Panc1 (cell line): ENCODE measurements around the gene LPP. TPM values are rescaled to one million over a fixed set of nuclear protein-coding genes. Genes with fewer than 3 reads are reported as not detected.

ENCODE experiments used
- ATAC-seq: fragments of 200-7000 bp; cut with Tn5 transposase; 2 replicates; pipeline ENCODE4 v1.9.1; 2020; ENCODE audit warnings: mild to moderate bottlenecking, moderate library complexity
- BruUV-seq: library from RNA; stranded (reverse); fragments of 400-500 nt; replicated peaks from 2 replicates; lab custom pipeline; 2021; lab: Mats Ljungman, UMichigan
- CTCF ChIA-PET: fragments of 300-600 bp; sonication (Branson Sonifier 250); formaldehyde crosslinking; loops from one replicate; lab custom pipeline; 2022; ENCODE audit warnings: antibody characterized with exemption; lab: Charles Lee
- POLR2A ChIA-PET: fragments of 300-600 bp; sonication (Branson Sonifier 250); formaldehyde crosslinking; loops from one replicate; lab custom pipeline; 2022; ENCODE audit warnings: antibody characterized with exemption; lab: Charles Lee
- DNase-seq: peaks from one replicate; pipeline ENCODE4 v3.0.0-alpha.2; 2010; ENCODE audit warnings: low read depth, low spot score
- H3K27ac ChIP-seq: 2 replicates; pipeline ENCODE4 v1.5.1; 2011; ENCODE audit warnings: mild to moderate bottlenecking, low read length, inconsistent platforms
- H3K27me3 ChIP-seq: fragments of 200-500 bp; sonication (Bioruptor generic); 2 replicates; pipeline ENCODE4 v1.6.0; 2014; ENCODE audit warnings: low read length, inconsistent platforms; ENCODE audit not compliant: control insufficient read depth, insufficient read depth
- H3K36me3 ChIP-seq: fragments of 200-500 bp; sonication (Bioruptor generic); 2 replicates; pipeline ENCODE4 v1.5.1; 2014; ENCODE audit warnings: inconsistent platforms, mild to moderate bottlenecking, low read length, moderate library complexity; ENCODE audit not compliant: control insufficient read depth, insufficient read depth
- H3K4me1 ChIP-seq: 2 replicates; pipeline ENCODE4 v1.5.1; 2011; ENCODE audit warnings: inconsistent platforms, mild to moderate bottlenecking, low read length, moderate library complexity; ENCODE audit not compliant: control insufficient read depth, insufficient read depth
- H3K4me3 ChIP-seq, 2 experiments: 2 replicates each; pipeline ENCODE4 v1.5.1; 2011 to 2012; ENCODE audit warnings: low read depth in 2 of 2, low read length in 2 of 2, mild to moderate bottlenecking in 2 of 2, inconsistent platforms in 1 of 2, moderate library complexity in 1 of 2
- H3K9me3 ChIP-seq: fragments of 200-500 bp; sonication (Bioruptor generic); 2 replicates; pipeline ENCODE4 v1.5.1; 2014; ENCODE audit warnings: low read depth, mild to moderate bottlenecking, inconsistent platforms, low read length, moderate library complexity; ENCODE audit not compliant: control insufficient read depth, insufficient read depth
- CTCF ChIP-seq: fragments of 450-650 bp; IDR thresholded peaks from 2 replicates; pipeline ENCODE4 v1.5.1; 2017; ENCODE audit warnings: mild to moderate bottlenecking
- POLR2AphosphoS5 ChIP-seq: IDR thresholded peaks from 2 replicates; pipeline ENCODE4 v1.6.1; 2012; ENCODE audit warnings: mild to moderate bottlenecking, low read depth, low read length, moderate library complexity
- SIN3A ChIP-seq: IDR thresholded peaks from 2 replicates; pipeline ENCODE4 v1.6.1; 2012; ENCODE audit warnings: low read depth, mild to moderate bottlenecking, low read length, moderate library complexity, borderline replicate concordance; ENCODE audit not compliant: insufficient read depth
- TCF7L2 ChIP-seq: IDR thresholded peaks from 2 replicates; pipeline ENCODE4 v1.6.1; 2011; ENCODE audit warnings: mild to moderate bottlenecking, low read depth, low read length, inconsistent platforms
- in situ Hi-C: cut with HindIII; loops from 2 replicates; pipeline ENCODE4 v1.10.0; 2016; ENCODE audit warnings: low sequenced_read_pairs, low pct_unique_long_range_greater_than_20kb
- intact Hi-C: fragments of 100-400 bp; cut with micrococcal nuclease; formaldehyde crosslinking; loops from one replicate; pipeline ENCODE4 v1.10.0; 2022; ENCODE audit not compliant: unreplicated experiment
- total RNA-seq: library from RNA; stranded (reverse); gene quantifications from one replicate; pipeline ENCODE4 v1.2.1, GENCODE V29; 2021; ENCODE audit not compliant: unreplicated experiment
- TF ChIP-seq, protein P1 (sequence below), 2 experiments: IDR thresholded peaks; 2 replicates each; pipeline ENCODE4 v1.6.1; 2011 to 2012; ENCODE audit warnings: low read depth in 2 of 2, control low read depth in 1 of 2, low read length in 1 of 2, mild to moderate bottlenecking in 1 of 2, moderate library complexity in 1 of 2; ENCODE audit not compliant: insufficient read depth in 1 of 2

Gene LPP
- total RNA-seq, 1 experiment from 2014 or later = 90.0 TPM

- CTCF ChIA-PET = no interaction called here
Measured at GRCh38 chr3:188881954-188882641, 728.1 kb downstream of the LPP start.

GRCh38 chr3:188884299-188885043 lies 730.5 kb downstream of the LPP start:
- no peak for ATAC-seq
- DNase-seq = no peak
- POLR2A ChIA-PET = no interaction called here

More at GRCh38 chr3:188881954-188882641, 728.1 kb downstream of the LPP start:
- Histone ChIP-seq H3K9me3 (no peaks in the 10 kb centered on the region), H3K36me3 (peaks cover under 1% of the 10 kb centered on the region; the same call in 1 of the 2 replicates), H3K4me3 (no peak overlapping the region), H3K27me3 (no peaks in the 10 kb centered on the region), H3K4me1 (peaks cover 6% of the 10 kb centered on the region; the same call in 1 of the 2 replicates), H3K27ac (peak overlapping the region; percentile 25; the same call in 1 of the 2 replicates)
- TF ChIP-seq, protein P1, sequence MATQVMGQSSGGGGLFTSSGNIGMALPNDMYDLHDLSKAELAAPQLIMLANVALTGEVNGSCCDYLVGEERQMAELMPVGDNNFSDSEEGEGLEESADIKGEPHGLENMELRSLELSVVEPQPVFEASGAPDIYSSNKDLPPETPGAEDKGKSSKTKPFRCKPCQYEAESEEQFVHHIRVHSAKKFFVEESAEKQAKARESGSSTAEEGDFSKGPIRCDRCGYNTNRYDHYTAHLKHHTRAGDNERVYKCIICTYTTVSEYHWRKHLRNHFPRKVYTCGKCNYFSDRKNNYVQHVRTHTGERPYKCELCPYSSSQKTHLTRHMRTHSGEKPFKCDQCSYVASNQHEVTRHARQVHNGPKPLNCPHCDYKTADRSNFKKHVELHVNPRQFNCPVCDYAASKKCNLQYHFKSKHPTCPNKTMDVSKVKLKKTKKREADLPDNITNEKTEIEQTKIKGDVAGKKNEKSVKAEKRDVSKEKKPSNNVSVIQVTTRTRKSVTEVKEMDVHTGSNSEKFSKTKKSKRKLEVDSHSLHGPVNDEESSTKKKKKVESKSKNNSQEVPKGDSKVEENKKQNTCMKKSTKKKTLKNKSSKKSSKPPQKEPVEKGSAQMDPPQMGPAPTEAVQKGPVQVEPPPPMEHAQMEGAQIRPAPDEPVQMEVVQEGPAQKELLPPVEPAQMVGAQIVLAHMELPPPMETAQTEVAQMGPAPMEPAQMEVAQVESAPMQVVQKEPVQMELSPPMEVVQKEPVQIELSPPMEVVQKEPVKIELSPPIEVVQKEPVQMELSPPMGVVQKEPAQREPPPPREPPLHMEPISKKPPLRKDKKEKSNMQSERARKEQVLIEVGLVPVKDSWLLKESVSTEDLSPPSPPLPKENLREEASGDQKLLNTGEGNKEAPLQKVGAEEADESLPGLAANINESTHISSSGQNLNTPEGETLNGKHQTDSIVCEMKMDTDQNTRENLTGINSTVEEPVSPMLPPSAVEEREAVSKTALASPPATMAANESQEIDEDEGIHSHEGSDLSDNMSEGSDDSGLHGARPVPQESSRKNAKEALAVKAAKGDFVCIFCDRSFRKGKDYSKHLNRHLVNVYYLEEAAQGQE (IDR thresholded peaks at IDR 0.05; ENCODE audit: insufficient read depth in 1 of 2, low read depth in 2 of 2, low read length in 1 of 2) = no peak
- no peak for TF ChIP-seq TCF7L2
- no peak for TF ChIP-seq CTCF
- TF ChIP-seq POLR2AphosphoS5 = no peak
- TF ChIP-seq SIN3A = no peak
- POLR2A ChIA-PET = no interaction called here
- intact Hi-C loops (no loop called here), in situ Hi-C loops (no loop called here)
- BruUV-seq = no TSS peak
- ATAC-seq (peak; percentile 90), DNase-seq (peak; percentile 82)

More at GRCh38 chr3:188884299-188885043, 730.5 kb downstream of the LPP start:
- no peaks in the 10 kb centered on the region for H3K27me3 ChIP-seq
- H3K36me3 ChIP-seq = no peaks in the 10 kb centered on the region; the same call in 1 of the 2 replicates
- no peak overlapping the region for H3K4me3 ChIP-seq
- intact Hi-C loops = no loop called here
- no peaks in the 10 kb centered on the region for H3K9me3 ChIP-seq
- CTCF ChIA-PET = no interaction called here
- in situ Hi-C loops = no loop called here
- no TSS peak for BruUV-seq
- H3K27ac ChIP-seq = no peak overlapping the region
- peaks cover 6% of the 10 kb centered on the region; the same call in 1 of the 2 replicates for H3K4me1 ChIP-seq
- TF ChIP-seq SIN3A (no peak), CTCF (no peak), TCF7L2 (no peak), POLR2AphosphoS5 (no peak)
- TF ChIP-seq, protein P1 (IDR thresholded peaks at IDR 0.05; ENCODE audit: insufficient read depth in 1 of 2, low read depth in 2 of 2, low read length in 1 of 2) = no peak
